Measurements from ENCODE around the gene SHTN1. TPM values are rescaled to one million over a fixed set of nuclear protein-coding genes. Genes with fewer than 3 reads are reported as not detected.

SHTN1 gene
- total RNA-seq, 1 donor from 2014 or later = 20.2 TPM

GRCh38 chr10:117007080-117007479, 2.1 kb upstream of the SHTN1 start:
- Mint-ChIP-seq H3K27me3 (ENCODE audit: low read depth) (no peaks in the 10 kb centered on the region), H3K4me1 (ENCODE audit: low read depth) (peaks cover 18% of the 10 kb centered on the region), H3K4me3 (ENCODE audit: unreplicated experiment) (no peak overlapping the region), H3K36me3 (ENCODE audit: low read depth) (no peaks in the 10 kb centered on the region), H3K9me3 (ENCODE audit: low read depth) (no peaks in the 10 kb centered on the region), H3K27ac (ENCODE audit: unreplicated experiment) (no peak overlapping the region)
- TF ChIP-seq, protein P1, sequence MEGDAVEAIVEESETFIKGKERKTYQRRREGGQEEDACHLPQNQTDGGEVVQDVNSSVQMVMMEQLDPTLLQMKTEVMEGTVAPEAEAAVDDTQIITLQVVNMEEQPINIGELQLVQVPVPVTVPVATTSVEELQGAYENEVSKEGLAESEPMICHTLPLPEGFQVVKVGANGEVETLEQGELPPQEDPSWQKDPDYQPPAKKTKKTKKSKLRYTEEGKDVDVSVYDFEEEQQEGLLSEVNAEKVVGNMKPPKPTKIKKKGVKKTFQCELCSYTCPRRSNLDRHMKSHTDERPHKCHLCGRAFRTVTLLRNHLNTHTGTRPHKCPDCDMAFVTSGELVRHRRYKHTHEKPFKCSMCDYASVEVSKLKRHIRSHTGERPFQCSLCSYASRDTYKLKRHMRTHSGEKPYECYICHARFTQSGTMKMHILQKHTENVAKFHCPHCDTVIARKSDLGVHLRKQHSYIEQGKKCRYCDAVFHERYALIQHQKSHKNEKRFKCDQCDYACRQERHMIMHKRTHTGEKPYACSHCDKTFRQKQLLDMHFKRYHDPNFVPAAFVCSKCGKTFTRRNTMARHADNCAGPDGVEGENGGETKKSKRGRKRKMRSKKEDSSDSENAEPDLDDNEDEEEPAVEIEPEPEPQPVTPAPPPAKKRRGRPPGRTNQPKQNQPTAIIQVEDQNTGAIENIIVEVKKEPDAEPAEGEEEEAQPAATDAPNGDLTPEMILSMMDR (IDR thresholded peaks at IDR 0.05) = no peak
- DNase-seq (ENCODE audit: low spot score) = no peak

DNA sequence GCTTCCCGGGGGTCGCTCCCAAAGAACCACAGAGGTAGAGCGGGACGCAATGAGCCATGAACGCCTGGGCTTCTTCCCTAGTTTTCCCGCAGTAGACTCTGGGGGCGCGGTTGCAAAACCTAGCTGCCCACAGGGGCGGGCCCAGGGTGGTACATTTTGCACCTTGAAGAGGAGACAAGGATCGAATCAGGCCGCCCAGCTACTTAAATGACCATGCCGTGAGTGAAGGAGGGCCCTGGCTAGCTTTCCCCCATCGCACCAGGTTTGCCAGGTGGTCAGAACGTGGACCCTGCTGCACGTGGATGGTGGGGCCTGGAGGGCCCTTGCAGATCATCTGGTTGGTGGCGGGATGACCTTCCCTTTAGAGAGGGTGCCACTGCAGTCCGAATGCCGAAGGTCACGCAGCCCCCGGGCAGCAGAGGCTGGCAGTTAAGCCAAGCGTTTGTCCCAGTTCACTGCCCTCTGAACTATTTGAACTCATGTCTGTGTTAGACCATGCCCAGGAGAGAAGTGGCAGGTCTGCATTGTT, 604 bp upstream of the SHTN1 start:
- TF ChIP-seq, protein P1 (IDR thresholded peaks at IDR 0.05) = peak; percentile 53

DNA sequence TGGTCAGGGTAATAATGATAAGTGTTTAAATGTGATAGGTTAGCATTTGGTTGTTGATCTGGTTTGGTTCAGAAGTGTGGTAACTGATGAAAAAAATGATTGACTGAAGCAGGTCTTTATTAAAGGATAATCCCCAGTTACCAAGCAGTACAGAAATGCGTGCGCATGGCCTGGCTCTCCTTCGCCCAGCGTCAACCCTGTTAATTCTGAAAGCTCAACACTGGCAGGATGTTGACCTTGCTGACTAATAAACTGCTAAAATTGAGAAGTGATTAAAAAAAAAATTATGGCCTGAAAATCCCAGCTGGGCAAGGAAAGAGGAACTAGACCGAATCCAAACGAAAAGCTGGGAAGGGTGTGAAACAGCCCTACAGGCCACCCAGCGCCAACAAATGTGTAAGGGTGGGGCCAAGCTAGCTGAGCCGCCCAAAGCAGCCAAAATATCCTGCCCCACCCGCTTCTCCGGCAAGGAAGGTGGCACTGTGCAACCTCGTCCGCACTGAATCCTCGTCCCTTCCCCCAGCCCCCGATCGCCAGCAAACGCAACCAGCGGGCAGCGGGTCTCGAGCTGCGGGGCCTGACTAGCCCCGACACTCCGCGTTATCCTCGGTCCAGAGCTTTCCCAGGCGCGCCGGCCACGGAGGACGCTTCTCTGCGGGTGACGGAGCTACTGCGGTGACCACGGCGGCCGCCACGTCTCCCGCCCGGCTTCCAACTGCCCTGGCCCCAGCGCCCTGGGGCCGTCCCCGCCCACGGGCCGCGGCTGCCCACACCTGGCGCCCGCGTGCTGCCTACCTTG, 561 bp downstream of the SHTN1 start:
- H3K27ac Mint-ChIP-seq (ENCODE audit: unreplicated experiment) = peak overlapping the region; percentile 89
- no peaks in the 10 kb centered on the region for H3K36me3 Mint-ChIP-seq (ENCODE audit: low read depth)
- no peaks in the 10 kb centered on the region for H3K27me3 Mint-ChIP-seq (ENCODE audit: low read depth)
- H3K4me1 Mint-ChIP-seq (ENCODE audit: low read depth) = peaks cover 25% of the 10 kb centered on the region
- TF ChIP-seq, protein P1 (IDR thresholded peaks at IDR 0.05) = peak; percentile 26
- no peak for DNase-seq (ENCODE audit: low spot score)
- peak overlapping the region; percentile 87 for H3K4me3 Mint-ChIP-seq (ENCODE audit: unreplicated experiment)
- H3K9me3 Mint-ChIP-seq (ENCODE audit: low read depth) = no peaks in the 10 kb centered on the region

More for the DNA sequence above, 604 bp upstream of the SHTN1 start:
- Mint-ChIP-seq H3K27ac (ENCODE audit: unreplicated experiment) (peak overlapping the region; percentile 32), H3K4me3 (ENCODE audit: unreplicated experiment) (peak overlapping the region; percentile 87), H3K9me3 (ENCODE audit: low read depth) (no peaks in the 10 kb centered on the region), H3K4me1 (ENCODE audit: low read depth) (peaks cover 25% of the 10 kb centered on the region), H3K27me3 (ENCODE audit: low read depth) (no peaks in the 10 kb centered on the region), H3K36me3 (ENCODE audit: low read depth) (no peaks in the 10 kb centered on the region)
- no peak for DNase-seq (ENCODE audit: low spot score)

DNA sequence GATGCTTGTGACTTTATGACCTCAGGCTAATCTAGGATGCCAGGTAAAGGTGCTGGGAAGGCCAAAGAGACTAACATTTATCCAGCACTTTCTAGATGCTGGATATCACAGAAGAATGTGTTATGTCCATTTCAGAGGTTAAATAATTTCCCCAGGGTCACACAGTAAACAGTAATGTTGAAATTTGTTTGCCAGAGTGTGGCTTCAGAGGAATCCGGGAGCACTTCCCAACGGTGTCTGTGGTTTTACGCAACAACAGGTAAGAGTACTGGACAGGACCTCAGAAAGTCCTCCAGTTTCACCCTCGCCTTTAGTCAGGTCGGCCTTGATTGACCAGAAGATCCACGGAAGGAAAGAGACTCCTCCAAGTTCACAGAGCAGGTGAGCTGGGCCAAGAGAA, 1.7 kb downstream of the SHTN1 start:
- no peaks in the 10 kb centered on the region for H3K27me3 Mint-ChIP-seq (ENCODE audit: low read depth)
- TF ChIP-seq, protein P1 (IDR thresholded peaks at IDR 0.05) = no peak
- H3K4me1 Mint-ChIP-seq (ENCODE audit: low read depth) = peaks cover 25% of the 10 kb centered on the region
- no peak overlapping the region for H3K27ac Mint-ChIP-seq (ENCODE audit: unreplicated experiment)
- peak overlapping the region; percentile 47 for H3K4me3 Mint-ChIP-seq (ENCODE audit: unreplicated experiment)
- H3K9me3 Mint-ChIP-seq (ENCODE audit: low read depth) = no peaks in the 10 kb centered on the region
- H3K36me3 Mint-ChIP-seq (ENCODE audit: low read depth) = no peaks in the 10 kb centered on the region
- no peak for DNase-seq (ENCODE audit: low spot score)

GRCh38 chr10:117002206-117002605, 2.8 kb downstream of the SHTN1 start:
- H3K4me1 Mint-ChIP-seq (ENCODE audit: low read depth) = peaks cover 25% of the 10 kb centered on the region
- H3K27me3 Mint-ChIP-seq (ENCODE audit: low read depth) = no peaks in the 10 kb centered on the region
- TF ChIP-seq, protein P1 (IDR thresholded peaks at IDR 0.05) = no peak
- no peak overlapping the region for H3K4me3 Mint-ChIP-seq (ENCODE audit: unreplicated experiment)
- DNase-seq (ENCODE audit: low spot score) = no peak
- H3K27ac Mint-ChIP-seq (ENCODE audit: unreplicated experiment) = no peak overlapping the region
- no peaks in the 10 kb centered on the region for H3K9me3 Mint-ChIP-seq (ENCODE audit: low read depth)
- no peaks in the 10 kb centered on the region for H3K36me3 Mint-ChIP-seq (ENCODE audit: low read depth)

Data from chondrocyte (in vitro differentiated cells).